ENCODE measurements around the gene UBC. TPM values are rescaled to one million over a fixed set of nuclear protein-coding genes. Genes with fewer than 3 reads are reported as not detected.

Gene UBC
- total RNA-seq, 1 donor from 2014 or later = 1,214 TPM

DNA sequence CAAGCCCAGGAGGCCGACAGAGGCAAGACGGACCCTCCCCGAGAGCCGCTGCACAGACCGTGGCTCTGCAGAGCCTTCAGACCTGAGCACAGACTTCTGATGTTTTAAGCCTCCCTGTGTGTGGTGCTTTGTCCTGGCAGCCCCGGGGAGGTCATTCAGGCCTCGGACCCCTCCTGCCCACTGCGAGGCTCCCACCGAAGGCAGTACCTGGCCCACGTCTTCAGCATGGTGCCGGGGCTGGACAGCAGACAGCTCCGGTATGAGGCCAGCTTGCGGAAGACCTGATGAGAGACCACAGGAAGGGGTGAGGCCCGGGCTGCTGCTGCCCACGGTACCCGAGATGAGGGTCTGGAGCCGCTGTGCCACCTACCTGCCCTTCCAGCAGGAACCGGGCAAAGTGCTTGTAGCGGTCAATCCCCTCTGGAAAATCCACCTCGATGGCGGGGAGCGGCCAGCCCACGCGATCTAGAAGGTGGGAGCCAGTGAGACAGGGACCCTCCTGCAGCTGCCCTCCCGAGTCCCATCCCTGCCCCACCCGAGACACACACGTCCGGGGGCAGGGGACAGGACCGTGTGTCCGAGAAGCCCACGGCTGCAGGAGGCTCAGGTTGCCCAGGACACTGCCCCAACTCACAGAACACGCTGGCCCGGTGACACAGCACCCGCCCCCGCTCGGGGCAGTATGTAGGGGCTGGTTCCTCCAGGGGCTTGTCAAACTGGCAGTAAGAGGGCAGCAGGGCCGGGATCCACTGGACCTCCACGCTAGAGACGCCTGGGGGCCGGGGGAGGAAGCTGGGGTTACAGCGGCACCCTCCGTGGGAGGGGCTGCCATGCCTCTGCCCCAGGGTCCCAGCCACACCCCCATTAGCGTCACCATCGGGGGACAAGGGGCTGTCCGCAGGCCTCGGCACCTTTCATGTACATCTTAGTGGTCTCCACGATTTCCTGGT lies 35.6 kb upstream of the UBC start:
- no peaks in the 10 kb centered on the region for H3K4me1 ChIP-seq (ENCODE audit: insufficient read depth, low read length)
- FAIRE-seq (no peak), DNase-seq (ENCODE audit: low read depth) (no peak)
- H3K27ac ChIP-seq (ENCODE audit: low read depth, low read length) = no peak overlapping the region
- H3K36me3 ChIP-seq (ENCODE audit: insufficient read depth, low read length) = peaks cover 12% of the 10 kb centered on the region
- Mint-ChIP-seq H3K27me3 (ENCODE audit: low read depth, unreplicated experiment) (no peaks in the 10 kb centered on the region), H3K9me3 (ENCODE audit: unreplicated experiment) (no peaks in the 10 kb centered on the region), H3K36me3 (ENCODE audit: low read depth, unreplicated experiment) (peaks cover 17% of the 10 kb centered on the region), H3K27ac (ENCODE audit: unreplicated experiment) (no peak overlapping the region), H3K4me1 (ENCODE audit: low read depth, unreplicated experiment) (no peaks in the 10 kb centered on the region), H3K4me3 (ENCODE audit: unreplicated experiment) (no peak overlapping the region)
- H3K9me3 ChIP-seq (ENCODE audit: insufficient read depth, low read depth, low read length) = no peaks in the 10 kb centered on the region
- no peaks in the 10 kb centered on the region for H4K20me1 ChIP-seq (ENCODE audit: insufficient read depth, low read length)
- H2AFZ ChIP-seq (ENCODE audit: low read depth, low read length) = no peak overlapping the region
- no peaks in the 10 kb centered on the region for H3K79me2 ChIP-seq (ENCODE audit: insufficient read depth, low read length)
- no peak for TF ChIP-seq EZH2 (IDR thresholded peaks at IDR 0.05; ENCODE audit: insufficient read depth, low read length)
- TF ChIP-seq, protein P1, sequence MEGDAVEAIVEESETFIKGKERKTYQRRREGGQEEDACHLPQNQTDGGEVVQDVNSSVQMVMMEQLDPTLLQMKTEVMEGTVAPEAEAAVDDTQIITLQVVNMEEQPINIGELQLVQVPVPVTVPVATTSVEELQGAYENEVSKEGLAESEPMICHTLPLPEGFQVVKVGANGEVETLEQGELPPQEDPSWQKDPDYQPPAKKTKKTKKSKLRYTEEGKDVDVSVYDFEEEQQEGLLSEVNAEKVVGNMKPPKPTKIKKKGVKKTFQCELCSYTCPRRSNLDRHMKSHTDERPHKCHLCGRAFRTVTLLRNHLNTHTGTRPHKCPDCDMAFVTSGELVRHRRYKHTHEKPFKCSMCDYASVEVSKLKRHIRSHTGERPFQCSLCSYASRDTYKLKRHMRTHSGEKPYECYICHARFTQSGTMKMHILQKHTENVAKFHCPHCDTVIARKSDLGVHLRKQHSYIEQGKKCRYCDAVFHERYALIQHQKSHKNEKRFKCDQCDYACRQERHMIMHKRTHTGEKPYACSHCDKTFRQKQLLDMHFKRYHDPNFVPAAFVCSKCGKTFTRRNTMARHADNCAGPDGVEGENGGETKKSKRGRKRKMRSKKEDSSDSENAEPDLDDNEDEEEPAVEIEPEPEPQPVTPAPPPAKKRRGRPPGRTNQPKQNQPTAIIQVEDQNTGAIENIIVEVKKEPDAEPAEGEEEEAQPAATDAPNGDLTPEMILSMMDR (IDR thresholded peaks at IDR 0.05; ENCODE audit: insufficient read depth, low read depth, low read length) = no peak
- no peaks in the 10 kb centered on the region for H3K27me3 ChIP-seq (ENCODE audit: insufficient read depth, low read length)
- no peak overlapping the region for H3K4me3 ChIP-seq (ENCODE audit: insufficient read depth, low read depth, low read length)
- H3K4me2 ChIP-seq (ENCODE audit: low read length) = no peak overlapping the region
- no peak overlapping the region for H3K9ac ChIP-seq (ENCODE audit: low read length)

DNA sequence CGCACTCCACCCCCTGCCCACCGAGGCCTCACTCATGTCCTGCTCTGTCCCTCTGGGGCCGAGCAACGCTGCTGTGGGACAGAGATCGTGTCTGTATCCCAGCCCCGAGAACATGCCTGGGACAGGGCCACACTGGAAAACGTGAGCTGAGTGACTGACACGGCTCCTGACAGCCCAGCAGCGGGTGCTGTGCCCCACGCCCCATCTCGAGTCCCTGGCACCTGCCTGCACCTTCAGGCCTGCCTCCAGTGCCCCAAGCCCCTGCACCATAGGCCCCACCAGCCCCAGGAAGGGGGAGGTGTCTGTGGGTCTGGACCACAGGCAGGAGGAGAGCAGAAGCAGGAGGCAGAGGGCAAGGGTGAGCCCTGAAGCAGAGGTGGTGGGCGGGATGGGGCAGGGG lies 34.6 kb upstream of the UBC start:
- Histone ChIP-seq H3K79me2 (ENCODE audit: insufficient read depth, low read length) (no peaks in the 10 kb centered on the region), H3K4me2 (ENCODE audit: low read length) (no peak overlapping the region), H3K9ac (ENCODE audit: low read length) (no peak overlapping the region), H4K20me1 (ENCODE audit: insufficient read depth, low read length) (no peaks in the 10 kb centered on the region), H3K27me3 (ENCODE audit: insufficient read depth, low read length) (no peaks in the 10 kb centered on the region), H3K4me3 (ENCODE audit: insufficient read depth, low read depth, low read length) (no peak overlapping the region), H3K36me3 (ENCODE audit: insufficient read depth, low read length) (peaks cover 12% of the 10 kb centered on the region), H3K9me3 (ENCODE audit: insufficient read depth, low read depth, low read length) (no peaks in the 10 kb centered on the region), H2AFZ (ENCODE audit: low read depth, low read length) (no peak overlapping the region), H3K27ac (ENCODE audit: low read depth, low read length) (no peak overlapping the region), H3K4me1 (ENCODE audit: insufficient read depth, low read length) (no peaks in the 10 kb centered on the region)
- H3K36me3 Mint-ChIP-seq (ENCODE audit: low read depth, unreplicated experiment) = peaks cover 14% of the 10 kb centered on the region
- FAIRE-seq (no peak), DNase-seq (ENCODE audit: low read depth) (no peak)
- TF ChIP-seq, protein P1 (IDR thresholded peaks at IDR 0.05; ENCODE audit: insufficient read depth, low read depth, low read length) = no peak
- no peak for TF ChIP-seq EZH2 (IDR thresholded peaks at IDR 0.05; ENCODE audit: insufficient read depth, low read length)
- no peaks in the 10 kb centered on the region for H3K27me3 Mint-ChIP-seq (ENCODE audit: low read depth, unreplicated experiment)
- no peaks in the 10 kb centered on the region for H3K4me1 Mint-ChIP-seq (ENCODE audit: low read depth, unreplicated experiment)
- no peak overlapping the region for H3K27ac Mint-ChIP-seq (ENCODE audit: unreplicated experiment)
- H3K4me3 Mint-ChIP-seq (ENCODE audit: unreplicated experiment) = no peak overlapping the region
- H3K9me3 Mint-ChIP-seq (ENCODE audit: unreplicated experiment) = no peaks in the 10 kb centered on the region
